Panc1 (cell line): Measurements from ENCODE around the gene ZFC3H1.

Source experiments
- POLR2AphosphoS5 ChIP-seq: IDR thresholded peaks from 2 replicates; pipeline ENCODE4 v1.6.1; 2012; ENCODE audit warnings: mild to moderate bottlenecking, low read depth, low read length, moderate library complexity
- SIN3A ChIP-seq: IDR thresholded peaks from 2 replicates; pipeline ENCODE4 v1.6.1; 2012; ENCODE audit warnings: low read depth, mild to moderate bottlenecking, low read length, moderate library complexity, borderline replicate concordance; ENCODE audit not compliant: insufficient read depth
- TCF7L2 ChIP-seq: IDR thresholded peaks from 2 replicates; pipeline ENCODE4 v1.6.1; 2011; ENCODE audit warnings: mild to moderate bottlenecking, low read depth, low read length, inconsistent platforms
- TF ChIP-seq, protein P1 (sequence below): fragments of 450-650 bp; IDR thresholded peaks from 2 replicates; pipeline ENCODE4 v1.5.1; 2017; ENCODE audit warnings: mild to moderate bottlenecking

DNA sequence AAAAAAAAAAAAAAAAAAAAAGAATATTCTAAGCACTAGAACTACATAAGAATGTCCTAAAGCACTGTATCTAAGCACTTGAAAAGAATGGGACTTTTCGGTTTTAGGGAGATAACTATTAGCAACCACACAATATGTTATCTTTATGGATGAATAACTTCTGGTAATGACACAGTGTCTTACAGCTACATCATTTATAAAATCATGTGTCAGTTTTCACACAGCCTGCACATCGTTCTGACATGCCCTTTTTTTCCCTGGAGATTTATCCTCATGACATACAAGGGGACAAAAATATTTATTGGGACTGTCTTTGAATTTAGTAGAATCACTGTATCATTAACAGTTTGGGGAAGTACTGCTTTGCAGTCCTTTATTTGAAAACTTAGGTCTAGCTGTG is 39.6 kb upstream of the ZFC3H1 start:
- TF ChIP-seq, protein P1, sequence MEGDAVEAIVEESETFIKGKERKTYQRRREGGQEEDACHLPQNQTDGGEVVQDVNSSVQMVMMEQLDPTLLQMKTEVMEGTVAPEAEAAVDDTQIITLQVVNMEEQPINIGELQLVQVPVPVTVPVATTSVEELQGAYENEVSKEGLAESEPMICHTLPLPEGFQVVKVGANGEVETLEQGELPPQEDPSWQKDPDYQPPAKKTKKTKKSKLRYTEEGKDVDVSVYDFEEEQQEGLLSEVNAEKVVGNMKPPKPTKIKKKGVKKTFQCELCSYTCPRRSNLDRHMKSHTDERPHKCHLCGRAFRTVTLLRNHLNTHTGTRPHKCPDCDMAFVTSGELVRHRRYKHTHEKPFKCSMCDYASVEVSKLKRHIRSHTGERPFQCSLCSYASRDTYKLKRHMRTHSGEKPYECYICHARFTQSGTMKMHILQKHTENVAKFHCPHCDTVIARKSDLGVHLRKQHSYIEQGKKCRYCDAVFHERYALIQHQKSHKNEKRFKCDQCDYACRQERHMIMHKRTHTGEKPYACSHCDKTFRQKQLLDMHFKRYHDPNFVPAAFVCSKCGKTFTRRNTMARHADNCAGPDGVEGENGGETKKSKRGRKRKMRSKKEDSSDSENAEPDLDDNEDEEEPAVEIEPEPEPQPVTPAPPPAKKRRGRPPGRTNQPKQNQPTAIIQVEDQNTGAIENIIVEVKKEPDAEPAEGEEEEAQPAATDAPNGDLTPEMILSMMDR: no peak
- TF ChIP-seq POLR2AphosphoS5: no peak
- no peak for TF ChIP-seq TCF7L2
- no peak for TF ChIP-seq SIN3A
